HEK293 (cell line): ENCODE measurements around the gene CEP295NL.

Experiments
- CTCF ChIP-seq: fragments of 450-650 bp; formaldehyde crosslinking; IDR thresholded peaks from 2 replicates; pipeline ENCODE4 v1.5.1; 2016; ENCODE audit warnings: missing biosample characterization, missing genetic modification characterization
- KLF9 ChIP-seq: fragments of 450-650 bp; formaldehyde crosslinking; IDR thresholded peaks from 2 replicates; pipeline ENCODE4 v1.5.1; 2016; ENCODE audit warnings: missing biosample characterization, missing genetic modification characterization, low read depth
- TSHZ1 ChIP-seq: fragments of 450-650 bp; formaldehyde crosslinking; IDR thresholded peaks from 2 replicates; pipeline ENCODE4 v1.5.1; 2016; ENCODE audit warnings: missing biosample characterization, missing genetic modification characterization, borderline replicate concordance
- ZNF174 ChIP-seq: fragments of 450-650 bp; formaldehyde crosslinking; IDR thresholded peaks from 2 replicates; pipeline ENCODE4 v1.5.0; 2017; ENCODE audit warnings: missing biosample characterization, mild to moderate bottlenecking, missing genetic modification characterization
- ZNF677 ChIP-seq: fragments of 450-650 bp; IDR thresholded peaks from 2 replicates; pipeline ENCODE4 v1.5.0; 2018; ENCODE audit warnings: missing biosample characterization, mild to moderate bottlenecking, missing genetic modification characterization, moderate library complexity

GRCh38 chr17:78893684-78894083 lies 9.3 kb downstream of the CEP295NL start:
- no peak for TF ChIP-seq CTCF (tag by site-specific recombination)
- TF ChIP-seq ZNF174 (tag by site-specific recombination), result no peak
- TF ChIP-seq KLF9 (tag by site-specific recombination), result no peak
- no peak for TF ChIP-seq ZNF677
- no peak for TF ChIP-seq TSHZ1 (tag by site-specific recombination)
